NCI-H82 treated with DMSO at 0.1 percent for 48 hours (cell line): ENCODE data around the gene HPSE2.
"Not testable (repeated sequence)": the region's sequence is repeated elsewhere in the genome, so short reads cannot be mapped to it uniquely, and the experiment has no call there.

Experiments
- DNase-seq: peaks from one replicate; lab custom pipeline; 2025; ENCODE audit not compliant: unreplicated experiment; lab: John Stamatoyannopoulos, UW

Gene HPSE2

GRCh38 chr10:99170116-99170675 lies 65.5 kb downstream of the HPSE2 start:
- no peak for DNase-seq

DNA sequence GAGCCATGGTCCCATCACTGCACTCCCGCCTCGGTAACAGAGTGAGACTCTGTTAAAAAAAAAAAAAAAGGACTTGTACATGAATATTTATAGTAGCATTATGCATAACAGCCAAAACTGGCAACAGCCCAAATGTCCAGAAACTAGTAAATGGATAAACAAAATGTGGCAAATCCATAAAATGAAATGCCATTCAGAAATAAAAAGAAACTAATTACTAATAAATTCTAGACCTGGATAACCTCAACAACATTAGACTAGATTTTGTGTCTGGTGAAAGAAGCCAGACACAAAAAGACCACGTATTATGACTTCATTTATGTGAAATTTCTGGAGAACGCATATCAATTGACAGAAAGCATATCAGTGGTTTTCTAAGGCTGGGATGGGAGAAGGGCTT lies 74.5 kb downstream of the HPSE2 start:
- no peak for DNase-seq

- no peak for DNase-seq
Measured at GRCh38 chr10:99143651-99144050, 92.0 kb downstream of the HPSE2 start.

- no peak for DNase-seq
Measured at GRCh38 chr10:99143011-99143410, 92.6 kb downstream of the HPSE2 start.

GRCh38 chr10:99132897-99133296 lies 102.8 kb downstream of the HPSE2 start:
- DNase-seq = not testable (repeated sequence)

GRCh38 chr10:99125879-99126278 lies 109.8 kb downstream of the HPSE2 start:
- DNase-seq = no peak

- DNase-seq = no peak
Measured at GRCh38 chr10:99124376-99124775, 111.3 kb downstream of the HPSE2 start.

- DNase-seq = no peak
Measured at GRCh38 chr10:99123851-99124250, 111.8 kb downstream of the HPSE2 start.

GRCh38 chr10:99123336-99123735 lies 112.3 kb downstream of the HPSE2 start:
- DNase-seq = no peak

GRCh38 chr10:99119258-99119748 lies 116.3 kb downstream of the HPSE2 start:
- DNase-seq = no peak

DNA sequence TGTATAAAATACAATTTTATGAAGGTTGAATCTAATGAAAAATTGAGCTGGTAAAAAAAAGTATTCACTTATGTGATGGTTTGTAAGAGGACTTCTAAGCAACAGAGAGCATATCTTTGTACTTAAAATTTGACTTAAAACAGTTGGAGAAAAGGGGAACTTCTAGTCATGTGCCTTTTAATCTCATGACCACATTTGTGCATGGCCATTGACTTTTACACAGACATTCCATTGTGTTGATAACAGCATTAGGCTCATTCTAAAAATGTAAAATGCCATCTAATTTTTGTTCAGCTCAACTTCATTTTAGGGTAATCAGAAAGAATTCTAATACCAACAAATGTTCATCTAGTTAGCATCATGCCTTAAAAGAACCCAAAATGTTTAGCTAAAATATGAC lies 119.9 kb downstream of the HPSE2 start:
- no peak for DNase-seq

DNA sequence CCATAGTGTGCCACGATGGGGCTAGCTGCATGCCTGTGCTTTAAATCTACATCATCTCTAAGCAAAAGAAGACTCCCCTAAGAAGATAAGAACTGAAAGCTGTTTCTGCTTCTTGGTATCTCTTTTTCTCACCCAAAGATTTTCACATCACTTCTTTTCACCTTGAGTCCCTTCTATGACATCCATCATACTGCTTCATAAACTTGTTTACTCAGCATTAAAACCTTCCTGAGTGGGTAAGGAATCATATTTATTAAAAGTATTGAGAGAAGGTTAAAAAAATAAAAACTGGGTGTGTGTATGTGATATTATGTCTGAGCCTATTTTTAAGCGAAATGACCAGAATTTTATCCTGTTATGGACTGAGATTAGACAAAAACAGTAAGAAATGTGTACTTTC lies 150.3 kb downstream of the HPSE2 start:
- no peak for DNase-seq

- DNase-seq = no peak
Measured at GRCh38 chr10:99084161-99084560, 151.5 kb downstream of the HPSE2 start.

DNA sequence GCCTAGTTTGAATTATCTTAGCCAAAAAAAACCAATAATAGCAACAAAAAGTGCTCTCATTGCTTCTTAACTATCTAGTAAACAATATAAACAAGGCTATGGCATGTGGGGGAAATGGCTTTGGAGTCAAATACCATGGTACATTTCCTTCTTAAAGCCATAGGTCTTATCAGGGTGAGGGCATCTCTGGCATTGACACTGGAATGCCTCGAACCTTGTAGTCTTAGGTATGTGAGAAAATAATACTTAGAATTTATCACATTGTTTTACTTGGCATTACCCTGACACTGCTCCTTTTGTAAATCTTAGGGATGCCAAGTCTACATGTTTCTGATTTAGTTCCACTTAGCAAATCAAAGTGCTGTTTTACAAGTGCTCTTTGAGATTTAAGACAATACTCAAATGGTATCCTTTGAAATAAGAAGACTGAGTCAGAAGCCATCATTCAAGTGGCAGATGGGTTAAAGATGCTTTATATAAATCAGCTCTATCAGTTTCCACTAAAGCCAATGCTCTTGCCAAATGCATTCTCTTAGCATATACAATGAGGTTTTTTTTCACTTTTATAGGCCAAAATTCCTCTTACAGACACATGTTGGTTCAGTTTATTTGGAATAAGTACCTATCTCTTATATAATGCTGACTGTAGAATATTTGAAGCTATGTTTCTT lies 155.2 kb downstream of the HPSE2 start:
- no peak for DNase-seq

- no peak for DNase-seq
Measured at GRCh38 chr10:99062591-99062990, 173.1 kb downstream of the HPSE2 start.

DNA sequence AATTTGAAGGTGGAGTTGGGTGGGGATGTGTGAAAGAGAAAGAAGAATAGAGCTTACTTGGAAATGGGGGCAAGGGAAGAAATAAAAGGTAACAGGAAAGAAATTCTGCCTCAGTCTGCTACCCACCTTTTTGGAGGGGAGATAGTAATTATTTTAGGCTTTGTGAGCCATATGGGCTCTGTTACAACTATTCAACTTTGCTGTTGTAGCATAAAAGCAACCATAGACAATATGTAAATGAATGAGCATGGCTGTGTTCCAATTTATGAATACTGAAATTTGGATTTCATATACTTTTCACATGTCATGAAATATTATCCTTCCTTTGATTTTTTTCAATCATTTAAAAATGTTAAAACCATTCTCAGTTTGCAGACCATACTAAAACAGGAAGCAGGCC lies 176.9 kb downstream of the HPSE2 start:
- DNase-seq = no peak

GRCh38 chr10:99057936-99058690 lies 177.5 kb downstream of the HPSE2 start:
- no peak for DNase-seq

DNA sequence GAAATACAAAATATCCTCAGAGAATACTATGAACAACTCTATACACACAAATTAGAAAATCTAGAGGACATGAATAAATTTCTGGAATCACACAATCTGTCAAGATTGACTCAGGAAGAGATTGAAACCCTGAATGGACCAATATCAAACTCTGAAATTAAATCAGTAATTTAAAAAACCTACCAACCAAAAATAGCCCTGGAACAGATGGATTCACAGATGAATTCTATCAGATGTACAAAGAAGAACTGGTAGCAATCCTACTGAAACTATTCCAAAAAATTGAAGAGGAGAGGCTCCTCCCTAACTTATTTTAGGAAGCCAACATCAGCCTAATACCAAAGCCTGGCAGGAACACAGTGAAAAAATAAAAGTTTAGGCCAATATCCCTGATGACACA lies 190.0 kb downstream of the HPSE2 start:
- no peak for DNase-seq

DNA sequence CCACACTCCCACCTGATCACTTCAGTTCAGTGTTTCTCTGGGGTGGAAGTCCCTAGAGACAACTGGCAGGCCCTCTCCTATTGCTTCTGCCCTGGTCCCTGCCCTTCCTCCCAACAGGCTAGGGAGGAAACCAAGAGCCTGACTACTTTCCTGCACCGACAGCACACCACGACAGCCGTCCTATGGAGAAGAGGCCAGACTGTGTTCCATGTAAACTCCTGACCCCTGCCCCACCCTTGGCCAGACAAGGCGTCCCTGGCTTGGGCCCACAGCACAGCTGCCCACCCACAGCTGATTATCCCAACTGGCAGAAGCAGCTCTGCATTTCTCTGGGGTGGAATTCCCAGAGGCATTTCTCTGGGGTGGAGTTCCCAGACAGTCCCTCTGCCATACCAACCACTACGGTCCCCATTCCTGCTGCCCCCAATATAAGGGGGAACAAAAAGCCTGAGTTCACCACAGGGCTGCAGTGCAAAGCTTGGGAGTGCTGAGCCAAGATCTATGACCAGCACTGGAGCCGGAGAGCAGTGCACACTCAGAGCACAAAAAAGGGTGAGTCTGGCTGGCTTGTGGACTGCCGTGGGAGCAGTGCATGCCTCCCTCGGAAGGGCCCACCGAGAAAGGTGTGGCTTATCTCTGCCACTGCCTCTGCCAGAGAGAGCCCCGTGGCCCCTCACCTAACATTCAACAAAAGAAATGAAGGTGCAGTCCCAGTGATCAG lies 193.4 kb downstream of the HPSE2 start:
- no peak for DNase-seq

- no peak for DNase-seq
Measured at GRCh38 chr10:99041468-99041867, 194.2 kb downstream of the HPSE2 start.

DNA sequence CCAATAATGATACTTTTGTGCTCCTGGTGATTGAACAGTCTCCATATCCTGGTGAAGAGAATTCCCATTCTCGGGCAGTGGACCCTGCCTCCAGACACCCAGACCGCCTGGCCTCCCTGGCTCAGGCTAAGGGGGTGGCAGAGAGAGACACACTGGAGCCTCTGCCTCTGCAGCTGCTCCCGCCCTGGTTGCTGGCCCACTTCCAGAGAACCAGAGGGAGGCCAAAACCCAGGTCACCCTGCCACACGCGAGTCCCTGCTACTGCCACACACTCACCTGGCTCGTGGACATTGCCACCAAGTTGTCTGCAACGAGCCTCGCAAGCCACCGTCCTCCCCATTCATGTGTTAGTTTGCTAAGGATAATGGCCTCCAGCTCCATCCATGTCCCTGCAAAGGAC lies 221.8 kb downstream of the HPSE2 start:
- DNase-seq = no peak

DNA sequence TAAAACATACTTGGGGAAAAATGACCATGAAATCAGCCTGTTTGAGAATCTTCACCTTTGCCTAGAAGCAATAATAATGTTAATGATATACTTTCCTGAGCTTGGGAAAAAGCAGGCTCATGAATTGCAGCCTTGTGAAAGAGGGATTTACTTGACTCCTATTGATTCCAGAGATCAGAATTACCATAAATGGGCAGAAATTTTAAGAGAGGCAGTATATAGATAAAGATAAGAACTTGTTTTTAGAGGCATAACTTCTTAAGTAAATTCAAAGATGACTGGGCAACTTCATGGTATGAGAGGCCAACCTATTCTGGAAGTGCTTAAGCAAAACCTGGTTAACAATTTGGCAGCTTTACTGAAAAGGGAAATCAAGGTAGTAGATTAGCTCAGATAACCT lies 225.4 kb downstream of the HPSE2 start:
- no peak for DNase-seq
